ENCODE data around the gene TFIP11.

Gene TFIP11

GRCh38 chr22:26452236-26453016, 59.8 kb downstream of the TFIP11 start:
- in situ Hi-C loops (cut with HindIII; ENCODE audit: low sequenced_read_pairs) = loop anchor here (5.0 kb wide), 1 partner anchor 35 kb away; no protein-coding TSS in a partner anchor

DNA sequence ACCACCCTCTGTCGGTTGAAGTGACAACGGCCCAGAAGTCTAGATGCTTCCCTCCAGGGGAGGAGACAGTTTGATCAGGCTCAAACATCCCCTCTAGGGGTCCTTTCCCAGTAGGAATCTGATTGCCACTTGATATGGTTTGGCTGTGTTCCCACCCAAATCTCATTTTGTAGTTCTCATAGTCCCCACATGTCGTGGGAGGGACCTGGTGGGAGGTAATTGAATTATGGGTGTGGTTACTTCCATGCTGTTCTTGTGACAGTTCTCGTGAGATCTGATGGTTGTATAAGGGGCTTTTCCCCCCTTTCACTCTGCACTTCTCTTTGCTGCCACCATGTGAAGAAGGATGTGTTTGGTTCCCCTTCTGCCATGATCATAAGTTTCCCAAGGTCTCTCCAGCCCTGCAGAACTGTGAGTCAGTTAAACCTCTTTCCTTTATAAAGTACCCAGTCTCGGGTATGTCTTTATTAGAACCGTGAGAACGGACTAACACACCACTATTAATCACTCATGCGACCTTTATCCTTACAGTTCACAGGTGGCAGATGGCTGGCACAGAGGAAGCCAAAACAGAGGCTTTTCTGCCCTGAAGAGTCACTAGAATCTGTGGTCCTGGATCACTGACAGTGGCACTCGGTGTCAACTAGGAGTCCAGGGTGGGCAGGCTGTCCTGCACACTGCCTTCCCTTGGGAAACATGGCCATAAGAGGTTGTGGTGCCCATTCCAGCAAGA, 61.7 kb downstream of the TFIP11 start:
- in situ Hi-C loops (cut with HindIII; ENCODE audit: low sequenced_read_pairs) = loop anchor here (5.0 kb wide), 1 partner anchor 33 kb away; no protein-coding TSS in a partner anchor

DNA sequence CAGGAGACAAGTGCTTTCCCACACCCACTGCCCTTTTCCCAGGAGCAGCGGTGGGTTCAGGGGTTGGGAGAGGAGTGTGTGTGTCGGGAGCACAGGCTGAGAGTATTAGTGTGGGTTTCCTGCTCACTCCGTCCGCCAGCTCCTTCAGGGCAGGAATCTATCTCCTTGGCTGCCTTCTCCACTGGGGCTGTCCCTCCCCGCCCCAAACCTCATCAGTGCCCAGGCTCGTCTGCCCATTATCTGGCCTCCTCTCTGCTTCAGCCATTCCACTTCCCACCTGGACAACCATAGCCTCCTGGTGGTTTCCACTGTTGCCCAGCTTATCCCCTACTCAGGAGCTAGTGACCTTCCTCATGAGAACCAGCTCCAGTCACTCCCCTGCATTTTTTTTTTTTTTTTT, 63.3 kb downstream of the TFIP11 start:
- in situ Hi-C loops (cut with HindIII; ENCODE audit: low sequenced_read_pairs) = no loop called here

DNA sequence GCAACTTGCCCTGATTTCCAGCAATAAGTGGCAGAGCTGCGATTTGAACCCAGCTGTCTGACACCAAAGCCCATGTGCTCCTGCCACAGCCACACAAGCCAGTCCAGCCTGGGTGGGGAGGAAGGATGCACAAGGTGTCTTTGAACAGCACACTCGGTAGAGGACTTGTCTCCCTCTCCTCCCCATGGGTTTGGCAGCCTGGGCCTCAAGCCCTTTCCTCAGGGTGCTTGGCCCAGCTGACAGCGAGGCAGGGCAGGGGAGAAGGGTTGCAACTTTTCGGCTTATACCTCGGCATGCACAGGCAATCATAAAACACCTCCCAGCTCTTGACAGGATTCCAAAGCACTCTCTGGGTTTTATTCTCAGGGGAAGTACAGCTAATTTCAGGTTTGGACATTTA, 63.9 kb downstream of the TFIP11 start:
- in situ Hi-C loops (cut with HindIII; ENCODE audit: low sequenced_read_pairs) = no loop called here

- in situ Hi-C loops (cut with HindIII; ENCODE audit: low sequenced_read_pairs) = no loop called here
These were observed 64.5 kb downstream of the TFIP11 start for GRCh38 chr22:26447584-26448329.

GRCh38 chr22:26446808-26447515, 65.3 kb downstream of the TFIP11 start:
- in situ Hi-C loops (cut with HindIII; ENCODE audit: low sequenced_read_pairs) = no loop called here

DNA sequence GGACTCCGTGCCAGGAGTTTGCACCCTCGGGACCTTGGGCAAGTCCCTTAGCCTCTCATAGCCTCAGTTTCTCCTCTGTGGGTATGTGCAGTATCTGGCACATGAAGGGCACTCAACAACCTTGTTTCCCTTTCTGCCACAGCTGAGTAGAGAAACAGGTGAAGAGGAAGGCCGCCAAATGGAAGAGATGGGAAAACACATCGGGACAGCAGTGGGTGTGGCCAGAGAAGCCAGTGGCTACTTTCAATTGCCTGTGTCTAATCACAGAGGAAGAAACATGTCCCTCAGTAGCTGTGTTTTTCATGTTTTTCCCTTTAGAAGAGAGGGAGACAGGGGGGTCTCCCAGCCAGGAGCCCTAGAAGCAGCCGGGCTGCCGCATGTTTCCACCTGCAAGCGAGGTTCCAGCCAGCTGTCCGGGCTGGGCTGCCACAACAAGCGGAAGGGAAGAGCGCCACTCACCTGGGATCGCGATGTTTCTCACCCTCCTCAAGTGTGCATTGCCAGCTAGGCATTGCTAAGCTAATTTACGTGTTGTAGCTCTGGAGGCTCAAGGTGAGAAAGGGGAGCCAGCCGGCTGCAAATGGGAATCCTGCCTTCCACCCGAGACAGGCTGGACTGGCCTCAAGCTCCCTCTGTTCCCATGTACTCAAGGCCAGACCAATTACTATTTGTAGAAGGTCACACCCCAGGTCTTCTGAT, 66.5 kb downstream of the TFIP11 start:
- in situ Hi-C loops (cut with HindIII; ENCODE audit: low sequenced_read_pairs) = no loop called here

DNA sequence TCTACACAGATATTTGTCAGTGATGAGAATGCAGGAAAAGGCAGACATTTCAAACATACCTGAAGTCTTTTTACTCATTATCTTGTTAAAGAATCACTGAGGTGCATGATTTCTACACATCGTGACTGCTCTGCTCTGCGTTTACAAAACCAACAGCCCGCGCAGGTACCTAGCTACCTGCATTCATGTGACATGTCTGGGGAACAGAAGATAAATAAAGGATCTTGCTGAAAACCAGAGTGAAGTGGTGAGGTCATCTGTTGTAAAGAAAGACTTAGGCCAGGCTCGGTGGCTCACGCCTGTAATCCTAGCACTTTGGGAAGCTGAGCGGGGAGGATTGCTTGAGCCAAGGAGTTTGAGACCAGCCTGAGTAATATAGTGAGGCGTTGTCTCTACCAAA, 67.5 kb downstream of the TFIP11 start:
- in situ Hi-C loops (cut with HindIII; ENCODE audit: low sequenced_read_pairs) = no loop called here

- in situ Hi-C loops (cut with HindIII; ENCODE audit: low sequenced_read_pairs) = no loop called here
These were observed 68.2 kb downstream of the TFIP11 start for GRCh38 chr22:26443901-26444690.

DNA sequence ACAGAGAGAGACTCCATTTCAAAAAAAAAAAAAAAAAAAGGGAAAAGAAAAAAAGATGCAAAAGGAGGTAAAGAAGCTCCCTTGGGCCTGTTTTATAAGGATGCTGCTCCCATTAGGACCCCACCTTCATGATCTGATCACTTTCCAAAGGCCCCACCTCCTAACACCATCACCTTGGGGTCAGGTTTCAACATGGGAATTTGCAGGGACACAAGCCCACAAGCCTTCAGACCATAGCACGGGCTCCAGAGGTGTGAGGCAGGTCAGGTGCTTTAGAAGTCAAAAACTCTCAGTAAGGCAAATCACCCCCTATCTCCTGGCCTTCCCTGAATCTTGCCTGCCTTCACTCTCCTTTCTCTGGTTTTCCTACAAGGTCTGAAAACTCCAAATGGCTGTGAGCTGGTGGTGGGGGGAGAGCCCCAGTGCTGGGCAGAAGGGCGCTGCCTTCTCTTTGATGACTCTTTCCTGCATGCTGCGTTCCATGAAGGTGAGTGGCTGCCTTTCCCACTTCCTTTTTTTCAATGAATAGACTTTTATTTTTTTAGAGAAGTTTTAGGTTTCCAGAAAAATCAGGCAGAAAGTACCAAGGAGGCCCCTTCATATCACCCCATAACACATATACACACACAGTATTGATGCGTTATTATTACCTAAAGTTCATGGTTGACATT, 70.1 kb downstream of the TFIP11 start:
- in situ Hi-C loops (cut with HindIII; ENCODE audit: low sequenced_read_pairs) = no loop called here
